Measurements from ENCODE around the gene SLC24A3. TPM values are rescaled to one million over a fixed set of nuclear protein-coding genes. Genes with fewer than 3 reads are reported as not detected.

Gene SLC24A3
- total RNA-seq, 1 donor from 2014 or later, result 0.11 TPM

DNA sequence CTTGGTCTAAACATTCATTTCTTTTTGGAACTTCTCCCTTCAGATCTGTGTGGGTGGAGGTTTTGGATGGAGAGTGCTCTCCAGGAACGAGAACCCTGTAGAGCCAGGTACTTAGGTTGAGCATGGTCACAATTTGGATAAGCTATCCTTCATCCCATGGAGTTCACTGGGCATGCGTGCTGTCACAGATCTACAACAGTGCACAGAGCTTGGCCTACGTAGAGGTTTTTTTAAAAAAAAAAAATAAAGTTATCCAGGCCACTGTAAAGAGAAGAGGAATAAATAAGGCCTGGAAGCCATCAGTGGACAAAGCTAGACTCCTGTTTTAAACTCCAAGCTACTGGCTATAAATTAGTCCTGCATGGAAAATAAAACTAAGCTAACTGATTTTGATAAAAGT, 165.6 kb downstream of the SLC24A3 start:
- H3K36me3 Mint-ChIP-seq (ENCODE audit: unreplicated experiment), result no peaks in the 10 kb centered on the region
- H3K27me3 Mint-ChIP-seq (ENCODE audit: unreplicated experiment), result no peaks in the 10 kb centered on the region
- TF ChIP-seq CTCF (IDR thresholded peaks at IDR 0.05), result no peak
- DNase-seq (ENCODE audit: extremely low spot score, unreplicated experiment), result no peak
- no peaks in the 10 kb centered on the region for H3K9me3 Mint-ChIP-seq (ENCODE audit: unreplicated experiment)
- no peak overlapping the region for H3K27ac Mint-ChIP-seq (ENCODE audit: unreplicated experiment)
- H3K4me1 Mint-ChIP-seq (ENCODE audit: unreplicated experiment), result no peaks in the 10 kb centered on the region
- H3K4me3 Mint-ChIP-seq (ENCODE audit: unreplicated experiment), result no peak overlapping the region

DNA sequence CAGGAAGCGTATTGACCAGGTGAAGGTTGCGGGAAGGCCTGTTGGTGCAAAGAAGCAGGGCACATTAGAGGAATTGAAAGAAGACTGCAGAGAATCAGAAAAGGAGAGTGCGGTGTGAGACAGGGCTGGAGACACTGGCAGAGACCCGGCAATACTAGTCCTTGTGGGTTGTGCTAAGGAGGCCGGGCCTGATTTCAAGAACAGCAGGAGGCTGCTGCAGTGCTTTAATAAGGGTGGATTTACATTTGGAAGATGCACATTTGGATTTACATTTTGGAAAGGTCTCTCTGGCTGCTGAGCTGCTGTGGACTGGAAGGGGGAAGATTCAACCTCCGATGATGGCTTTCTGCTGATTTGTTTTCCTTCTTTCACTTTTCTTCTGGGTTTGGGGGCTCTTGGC, 167.8 kb downstream of the SLC24A3 start:
- Mint-ChIP-seq H3K9me3 (ENCODE audit: unreplicated experiment) (no peaks in the 10 kb centered on the region), H3K27me3 (ENCODE audit: unreplicated experiment) (no peaks in the 10 kb centered on the region), H3K36me3 (ENCODE audit: unreplicated experiment) (no peaks in the 10 kb centered on the region), H3K27ac (ENCODE audit: unreplicated experiment) (no peak overlapping the region), H3K4me1 (ENCODE audit: unreplicated experiment) (no peaks in the 10 kb centered on the region), H3K4me3 (ENCODE audit: unreplicated experiment) (no peak overlapping the region)
- DNase-seq (ENCODE audit: extremely low spot score, unreplicated experiment), result no peak
- no peak for TF ChIP-seq CTCF (IDR thresholded peaks at IDR 0.05)

GRCh38 chr20:19381947-19382346, 169.5 kb downstream of the SLC24A3 start:
- no peak for TF ChIP-seq CTCF (IDR thresholded peaks at IDR 0.05)
- Mint-ChIP-seq H3K4me1 (ENCODE audit: unreplicated experiment) (no peaks in the 10 kb centered on the region), H3K27ac (ENCODE audit: unreplicated experiment) (no peak overlapping the region), H3K36me3 (ENCODE audit: unreplicated experiment) (no peaks in the 10 kb centered on the region), H3K27me3 (ENCODE audit: unreplicated experiment) (no peaks in the 10 kb centered on the region), H3K4me3 (ENCODE audit: unreplicated experiment) (no peak overlapping the region), H3K9me3 (ENCODE audit: unreplicated experiment) (no peaks in the 10 kb centered on the region)
- no peak for DNase-seq (ENCODE audit: extremely low spot score, unreplicated experiment)

DNA sequence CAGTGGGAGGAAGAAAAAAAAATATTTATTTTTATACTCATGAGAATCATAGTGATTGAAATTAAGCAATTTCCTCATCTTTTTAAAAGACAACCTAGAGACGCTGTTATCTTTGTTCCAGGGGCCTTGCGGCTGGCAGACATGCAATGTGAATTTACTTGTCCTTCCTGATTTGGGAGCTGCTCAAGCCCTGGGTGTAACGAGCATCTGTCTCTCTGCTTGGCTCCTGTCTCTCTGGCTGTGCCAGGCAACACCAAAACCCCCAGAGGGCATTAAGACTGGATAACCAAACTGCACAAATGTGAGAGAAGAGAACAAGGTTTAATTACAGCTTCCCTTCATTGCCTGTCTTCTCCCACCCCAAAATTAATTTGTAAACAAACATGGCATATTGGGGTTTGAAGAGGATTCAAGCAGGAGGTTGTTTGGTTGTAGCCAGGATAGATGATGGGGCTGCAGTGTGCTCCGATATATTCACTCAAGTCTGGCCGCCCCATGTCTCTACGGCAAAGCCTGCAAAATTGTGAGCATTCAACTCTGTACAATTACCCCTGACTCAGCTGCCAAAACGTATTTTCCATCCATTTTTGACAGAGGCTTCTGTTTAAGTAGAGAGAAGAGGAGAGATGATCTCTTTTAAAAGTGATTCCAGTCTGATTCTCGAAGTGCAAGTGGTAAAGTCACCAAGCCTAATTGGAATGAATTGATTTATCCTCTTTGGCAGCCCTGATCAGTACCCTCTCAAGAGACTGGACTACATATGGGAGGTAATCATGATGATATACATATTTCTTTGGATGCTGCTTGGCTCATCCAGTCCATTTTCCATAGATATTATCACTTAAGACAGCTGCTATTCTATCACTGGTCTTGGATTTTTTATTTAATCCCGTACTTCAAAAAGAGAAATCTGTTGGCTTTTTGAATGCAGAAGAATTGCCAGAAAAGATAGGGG, 170.2 kb downstream of the SLC24A3 start:
- Mint-ChIP-seq H3K4me3 (ENCODE audit: unreplicated experiment) (no peak overlapping the region), H3K4me1 (ENCODE audit: unreplicated experiment) (no peaks in the 10 kb centered on the region), H3K27me3 (ENCODE audit: unreplicated experiment) (no peaks in the 10 kb centered on the region), H3K27ac (ENCODE audit: unreplicated experiment) (no peak overlapping the region), H3K9me3 (ENCODE audit: unreplicated experiment) (no peaks in the 10 kb centered on the region), H3K36me3 (ENCODE audit: unreplicated experiment) (no peaks in the 10 kb centered on the region)
- TF ChIP-seq CTCF (IDR thresholded peaks at IDR 0.05), result no peak
- DNase-seq (ENCODE audit: extremely low spot score, unreplicated experiment), result no peak

DNA sequence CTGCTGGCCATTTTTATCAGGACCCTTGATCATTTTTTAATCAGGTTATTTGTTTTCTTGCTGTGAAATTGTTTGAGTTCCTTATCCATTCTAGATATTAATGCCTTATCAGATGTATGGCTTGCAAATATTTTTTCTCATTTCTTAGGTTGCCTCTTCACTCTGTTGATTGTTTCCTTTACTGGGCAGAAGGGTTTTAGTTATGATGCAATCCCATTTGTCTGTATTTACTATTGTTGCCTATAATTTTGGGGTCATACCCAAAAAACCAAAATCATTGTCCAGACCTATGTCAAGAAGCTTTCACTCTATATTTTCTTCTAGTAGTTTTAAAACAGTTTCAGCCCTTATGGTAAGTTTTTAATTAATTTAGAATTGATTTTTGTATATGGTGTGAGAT, 172.5 kb downstream of the SLC24A3 start:
- Mint-ChIP-seq H3K27ac (ENCODE audit: unreplicated experiment) (no peak overlapping the region), H3K4me1 (ENCODE audit: unreplicated experiment) (no peaks in the 10 kb centered on the region), H3K27me3 (ENCODE audit: unreplicated experiment) (no peaks in the 10 kb centered on the region), H3K4me3 (ENCODE audit: unreplicated experiment) (no peak overlapping the region), H3K9me3 (ENCODE audit: unreplicated experiment) (peaks cover 6% of the 10 kb centered on the region), H3K36me3 (ENCODE audit: unreplicated experiment) (no peaks in the 10 kb centered on the region)
- TF ChIP-seq CTCF (IDR thresholded peaks at IDR 0.05), result no peak
- no peak for DNase-seq (ENCODE audit: extremely low spot score, unreplicated experiment)
